PC-3 (cell line): Measurements from ENCODE around the gene ASMTL. TPM values are rescaled to one million over a fixed set of nuclear protein-coding genes. Genes with fewer than 3 reads are reported as not detected.

Source experiments
- ATAC-seq: fragments of 200-7000 bp; cut with Tn5 transposase; 2 replicates; pipeline ENCODE4 v1.9.1; 2020; ENCODE audit warnings: mild to moderate bottlenecking, moderate library complexity
- BruUV-seq: library from RNA; stranded (reverse); fragments of 400-500 nt; replicated peaks from 2 replicates; lab custom pipeline; 2021; lab: Mats Ljungman, UMichigan
- CTCF ChIA-PET: fragments of 300-600 bp; sonication (Branson Sonifier 250); formaldehyde crosslinking; loops from one replicate; lab custom pipeline; 2022; ENCODE audit warnings: antibody characterized with exemption; lab: Charles Lee
- POLR2A ChIA-PET: fragments of 300-600 bp; sonication (Branson Sonifier 250); formaldehyde crosslinking; loops from one replicate; lab custom pipeline; 2022; ENCODE audit warnings: antibody characterized with exemption; ENCODE audit not compliant: unreplicated experiment; lab: Charles Lee
- DNase-seq: peaks from one replicate; pipeline ENCODE4 v3.0.0-alpha.2; 2015
- H2AFZ ChIP-seq: fragments of 300-600 bp; sonication (generic); 2 replicates; pipeline ENCODE4 v1.6.0; 2016; ENCODE audit warnings: antibody characterized with exemption, low read length
- H3F3A ChIP-seq: fragments of 300-600 bp; sonication (generic); one replicate; pipeline ENCODE4 v1.6.0; 2017; ENCODE audit warnings: antibody characterized with exemption, low read length, control low read depth, mild to moderate bottlenecking; ENCODE audit not compliant: unreplicated experiment
- H3K27ac ChIP-seq: fragments of 300-600 bp; sonication (generic); 2 replicates; pipeline ENCODE4 v1.5.1; 2016; ENCODE audit warnings: mild to moderate bottlenecking, low read length
- H3K27me3 ChIP-seq: fragments of 300-600 bp; sonication (generic); 2 replicates; pipeline ENCODE4 v1.6.1; 2016; ENCODE audit warnings: low read length, mixed read lengths
- H3K36me3 ChIP-seq: fragments of 300-600 bp; sonication (generic); 2 replicates; pipeline ENCODE4 v1.6.1; 2016; ENCODE audit warnings: low read depth, mixed run types, low read length, mixed read lengths
- H3K4me1 ChIP-seq: fragments of 300-600 bp; sonication (generic); 2 replicates; pipeline ENCODE4 v1.5.1; 2016; ENCODE audit warnings: low read length; ENCODE audit not compliant: insufficient read depth
- H3K4me2 ChIP-seq: fragments of 300-600 bp; sonication (generic); 2 replicates; pipeline ENCODE4 v1.6.0; 2016; ENCODE audit warnings: low read length
- H3K4me3 ChIP-seq: fragments of 300-600 bp; sonication (generic); 2 replicates; pipeline ENCODE4 v1.5.1; 2016; ENCODE audit warnings: mild to moderate bottlenecking, low read length, mixed read lengths
- H3K79me2 ChIP-seq: fragments of 300-600 bp; sonication (generic); 2 replicates; pipeline ENCODE4 v1.6.1; 2017; ENCODE audit warnings: low read length, mixed read lengths
- H3K9ac ChIP-seq: fragments of 300-600 bp; sonication (generic); 2 replicates; pipeline ENCODE4 v1.6.0; 2016; ENCODE audit warnings: mild to moderate bottlenecking, low read length
- H3K9me2 ChIP-seq: fragments of 300-600 bp; sonication (generic); replicated peaks from 2 replicates; pipeline ENCODE4 v1.6.1; 2016; ENCODE audit warnings: mixed run types, low read length, mixed read lengths
- H3K9me3 ChIP-seq: fragments of 300-600 bp; sonication (generic); 2 replicates; pipeline ENCODE4 v1.6.1; 2016; ENCODE audit warnings: low read length, mixed read lengths
- H4K20me1 ChIP-seq: fragments of 300-600 bp; sonication (generic); 2 replicates; pipeline ENCODE4 v1.6.1; 2016; ENCODE audit warnings: low read length, mixed read lengths
- EZH2 ChIP-seq: fragments of 300-600 bp; sonication (generic); IDR thresholded peaks from one replicate; pipeline ENCODE4 v1.6.1; 2017; ENCODE audit warnings: antibody characterized with exemption, mild to moderate bottlenecking, low read length; ENCODE audit not compliant: unreplicated experiment
- EZH2phosphoT487 ChIP-seq: fragments of 300-600 bp; sonication (generic); IDR thresholded peaks from 2 replicates; pipeline ENCODE4 v1.6.1; 2018; ENCODE audit warnings: mild to moderate bottlenecking, antibody characterized with exemption, low read length, borderline replicate concordance
- intact Hi-C: fragments of 100-400 bp; cut with micrococcal nuclease; formaldehyde crosslinking; loops from 2 replicates; pipeline ENCODE4 v1.9.0; 2023
- total RNA-seq: library from RNA; depleted of rRNA; stranded (reverse); fragments of >200 nt; gene quantifications from 2 replicates; pipeline ENCODE4 v1.2.3, GENCODE V29; 2014
- TF ChIP-seq, protein P1 (sequence below): fragments of 300-600 bp; sonication (generic); conservative IDR thresholded peaks from 2 replicates; pipeline ENCODE4 v1.5.1; 2017; ENCODE audit warnings: antibody characterized with exemption, low read depth, mild to moderate bottlenecking, low read length

The ASMTL gene
- total RNA-seq, 1 experiment from 2014 or later = 6.7 TPM

DNA sequence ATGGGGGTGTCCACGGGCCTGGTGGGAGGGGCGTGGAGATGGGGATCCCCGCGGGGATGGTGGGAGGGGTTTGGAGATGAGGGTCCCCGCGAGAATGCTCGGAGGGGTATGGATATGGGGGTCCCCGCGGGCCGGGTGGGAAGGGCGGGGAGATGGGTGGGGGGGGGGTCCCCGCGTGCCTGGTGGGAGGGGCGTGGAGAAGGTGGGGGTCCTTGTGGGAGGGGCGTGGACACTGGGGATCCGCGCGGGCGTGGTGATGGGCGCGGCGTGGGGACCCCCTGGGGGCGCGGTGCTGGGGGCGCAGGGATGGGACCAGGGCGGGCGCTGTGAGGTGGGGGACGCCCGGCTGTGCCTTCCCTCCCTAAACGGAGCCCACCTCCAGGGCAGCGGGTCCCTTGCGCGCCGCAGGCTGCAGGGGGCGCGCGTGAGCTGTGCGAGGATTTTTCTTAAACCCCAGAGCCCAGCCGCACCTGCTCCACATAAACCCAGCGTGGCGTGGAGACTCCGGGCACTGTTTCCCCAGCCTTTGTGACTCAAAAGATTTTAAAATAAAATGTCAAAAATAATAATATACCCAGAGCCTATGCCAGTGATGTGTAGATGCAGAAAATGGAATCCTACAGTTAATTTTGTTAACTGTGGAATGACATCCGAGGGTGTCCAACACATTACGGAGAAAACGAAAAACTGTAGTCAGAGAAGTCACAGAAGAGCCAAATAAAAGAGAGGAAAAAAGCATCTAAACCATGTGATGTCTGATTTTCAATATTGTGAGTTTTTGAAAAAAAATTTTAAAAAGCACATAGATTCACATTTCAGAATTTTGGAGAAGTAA is 1.5 kb upstream of the ASMTL start:
- H3K79me2 ChIP-seq = peaks cover 4% of the 10 kb centered on the region; the same call in 1 of the 2 replicates
- no TSS peak for BruUV-seq

DNA sequence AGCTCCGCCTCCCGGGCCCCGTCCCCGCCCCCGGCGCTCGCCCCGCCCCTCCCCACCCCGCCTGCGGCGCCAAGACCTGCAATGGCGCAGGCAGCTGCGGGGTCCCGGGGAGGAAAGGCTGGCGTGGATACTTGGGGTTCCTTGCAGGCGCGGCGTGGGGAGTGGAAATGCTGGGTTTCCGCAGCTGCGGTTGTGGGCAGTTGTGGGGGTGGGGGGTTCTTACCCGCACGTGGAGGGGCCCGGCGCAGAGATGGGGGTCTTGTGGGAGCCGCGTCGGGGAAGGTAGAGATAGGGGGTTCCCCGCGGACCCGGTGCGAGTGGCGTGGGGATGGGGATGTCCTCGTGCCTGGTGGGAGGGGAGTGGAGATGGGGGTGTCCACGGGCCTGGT is 680 bp upstream of the ASMTL start:
- TF ChIP-seq EZH2 (no peak), EZH2phosphoT487 (no peak)
- TF ChIP-seq, protein P1, sequence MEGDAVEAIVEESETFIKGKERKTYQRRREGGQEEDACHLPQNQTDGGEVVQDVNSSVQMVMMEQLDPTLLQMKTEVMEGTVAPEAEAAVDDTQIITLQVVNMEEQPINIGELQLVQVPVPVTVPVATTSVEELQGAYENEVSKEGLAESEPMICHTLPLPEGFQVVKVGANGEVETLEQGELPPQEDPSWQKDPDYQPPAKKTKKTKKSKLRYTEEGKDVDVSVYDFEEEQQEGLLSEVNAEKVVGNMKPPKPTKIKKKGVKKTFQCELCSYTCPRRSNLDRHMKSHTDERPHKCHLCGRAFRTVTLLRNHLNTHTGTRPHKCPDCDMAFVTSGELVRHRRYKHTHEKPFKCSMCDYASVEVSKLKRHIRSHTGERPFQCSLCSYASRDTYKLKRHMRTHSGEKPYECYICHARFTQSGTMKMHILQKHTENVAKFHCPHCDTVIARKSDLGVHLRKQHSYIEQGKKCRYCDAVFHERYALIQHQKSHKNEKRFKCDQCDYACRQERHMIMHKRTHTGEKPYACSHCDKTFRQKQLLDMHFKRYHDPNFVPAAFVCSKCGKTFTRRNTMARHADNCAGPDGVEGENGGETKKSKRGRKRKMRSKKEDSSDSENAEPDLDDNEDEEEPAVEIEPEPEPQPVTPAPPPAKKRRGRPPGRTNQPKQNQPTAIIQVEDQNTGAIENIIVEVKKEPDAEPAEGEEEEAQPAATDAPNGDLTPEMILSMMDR = no peak
- DNase-seq (no peak), ATAC-seq (peak; percentile 11)
- Histone ChIP-seq H3K4me2 (peak overlapping the region; percentile 77), H2AFZ (peak overlapping the region; percentile 83), H3K36me3 (no peaks in the 10 kb centered on the region; the same call in 1 of the 2 replicates), H3K9me3 (no peaks in the 10 kb centered on the region), H3K79me2 (peaks cover 4% of the 10 kb centered on the region; the same call in 1 of the 2 replicates), H3K4me3 (peak overlapping the region; percentile 64), H3K9ac (peak overlapping the region; percentile 40; the same call in 1 of the 2 replicates), H4K20me1 (no peaks in the 10 kb centered on the region), H3K27me3 (no peaks in the 10 kb centered on the region), H3K4me1 (no peaks in the 10 kb centered on the region), H3K9me2 (no peaks in the 10 kb centered on the region), H3K27ac (0 out of 2 replicates have a peak overlapping the region, but pooled peaks have one; percentile 45), H3F3A (no peaks in the 10 kb centered on the region)
- intact Hi-C loops = loop anchor here (5.0 kb wide), 1 partner anchor 1139 kb away; no protein-coding TSS in a partner anchor
- BruUV-seq = no TSS peak
- ChIA-PET POLR2A (no interaction called here), CTCF (no interaction called here)

More for the DNA sequence above, 1.5 kb upstream of the ASMTL start:
- Histone ChIP-seq H4K20me1 (no peaks in the 10 kb centered on the region), H3K36me3 (no peaks in the 10 kb centered on the region), H3K4me3 (no peak overlapping the region), H3K4me2 (no peak overlapping the region), H3K9me2 (no peaks in the 10 kb centered on the region), H3K9me3 (no peaks in the 10 kb centered on the region), H3K27me3 (no peaks in the 10 kb centered on the region), H3K4me1 (no peaks in the 10 kb centered on the region), H2AFZ (no peak overlapping the region), H3K27ac (no peak overlapping the region), H3K9ac (no peak overlapping the region), H3F3A (no peaks in the 10 kb centered on the region)
- intact Hi-C loops = loop anchor here (2.0 to 5.0 kb wide), 2 partner anchors 127 to 1138 kb away; no protein-coding TSS in a partner anchor
- ATAC-seq = peak; percentile 41
- ChIA-PET POLR2A (no interaction called here), CTCF (no interaction called here)
- no peak for TF ChIP-seq EZH2
- TF ChIP-seq, protein P1 = peak; percentile 74
- DNase-seq = peak; percentile 82
